SK-N-MC (cell line): ENCODE results near the gene ZNF473.

Experiments used
- EZH2 ChIP-seq: fragments of 200-600 bp; sonication (generic); IDR thresholded peaks from one replicate; pipeline ENCODE4 v1.6.1; 2017; ENCODE audit warnings: antibody characterized with exemption
- FOXP2 ChIP-seq: optimal IDR thresholded peaks from 2 replicates; pipeline ENCODE3; 2011; ENCODE audit warnings: mild to moderate bottlenecking, moderate library complexity; ENCODE audit not compliant: insufficient read depth; ENCODE audit errors: extremely low read length, control extremely low read depth
- POLR2AphosphoS5 ChIP-seq: IDR thresholded peaks from 2 replicates; pipeline ENCODE4 v1.6.1; 2012; ENCODE audit warnings: mild to moderate bottlenecking, low read depth, low read length, borderline replicate concordance

DNA sequence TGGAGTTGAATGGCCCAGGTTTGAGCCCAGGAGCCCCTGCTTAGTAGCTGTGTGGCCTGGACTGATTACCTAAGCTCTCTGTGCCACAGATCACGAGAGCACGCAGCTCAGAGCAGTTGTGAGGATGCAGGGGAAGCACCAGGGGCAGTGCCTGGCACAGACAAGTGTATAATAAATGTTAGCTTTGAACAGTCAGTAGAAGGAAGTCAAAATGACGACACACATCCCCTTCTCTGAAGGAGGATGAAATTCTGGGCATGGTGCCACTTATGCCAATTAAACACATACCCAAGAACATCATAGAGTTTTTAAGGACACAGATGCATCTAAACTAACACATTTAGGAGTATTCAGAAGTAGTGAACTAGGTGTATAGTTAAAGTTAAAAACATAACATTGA, 39.9 kb upstream of the ZNF473 start:
- TF ChIP-seq POLR2AphosphoS5 = no peak
- no peak for TF ChIP-seq FOXP2
- no peak for TF ChIP-seq EZH2
